Subcutaneous abdominal adipose tissue (tissue), 5 donors: Measurements from ENCODE around the gene SCAF1.

ENCODE experiments used
- H3K27ac ChIP-seq: one replicate; pipeline ENCODE4 v1.7.0; 2013; ENCODE audit warnings: low read depth, mild to moderate bottlenecking, inconsistent platforms, low read length, moderate library complexity
- H3K27me3 ChIP-seq, 5 donors: one replicate each; pipeline ENCODE4 v1.7.0; 2013; ENCODE audit warnings: low read length in 5 of 5, inconsistent platforms in 1 of 5; ENCODE audit not compliant: control insufficient read depth in 5 of 5, insufficient read depth in 4 of 5
- H3K36me3 ChIP-seq, 5 donors: one replicate each; pipeline ENCODE4 v1.7.0; 2013; ENCODE audit warnings: low read length in 5 of 5; ENCODE audit not compliant: control insufficient read depth in 5 of 5, insufficient read depth in 5 of 5
- H3K4me1 ChIP-seq, 5 donors: one replicate each; pipeline ENCODE4 v1.7.0; 2013; ENCODE audit warnings: low read length in 5 of 5, mild to moderate bottlenecking in 3 of 5, moderate library complexity in 1 of 5; ENCODE audit not compliant: control insufficient read depth in 5 of 5, insufficient read depth in 5 of 5
- H3K4me3 ChIP-seq, 5 donors: one replicate each; pipeline ENCODE4 v1.7.0; 2013; ENCODE audit warnings: low read length in 5 of 5, low read depth in 1 of 5
- H3K9ac ChIP-seq, 5 donors: one replicate each; pipeline ENCODE4 v1.7.0; 2013; ENCODE audit warnings: low read length in 5 of 5, mild to moderate bottlenecking in 4 of 5, moderate library complexity in 3 of 5
- H3K9me3 ChIP-seq, 5 donors: one replicate each; pipeline ENCODE4 v1.7.0; 2013; ENCODE audit warnings: low read length in 5 of 5; ENCODE audit not compliant: control insufficient read depth in 5 of 5
- donor health status: healthy.
- donor health status: healthy.
- donor health status: healthy.
- donor health status: healthy.
- donor health status: healthy.

Gene SCAF1, protein sequence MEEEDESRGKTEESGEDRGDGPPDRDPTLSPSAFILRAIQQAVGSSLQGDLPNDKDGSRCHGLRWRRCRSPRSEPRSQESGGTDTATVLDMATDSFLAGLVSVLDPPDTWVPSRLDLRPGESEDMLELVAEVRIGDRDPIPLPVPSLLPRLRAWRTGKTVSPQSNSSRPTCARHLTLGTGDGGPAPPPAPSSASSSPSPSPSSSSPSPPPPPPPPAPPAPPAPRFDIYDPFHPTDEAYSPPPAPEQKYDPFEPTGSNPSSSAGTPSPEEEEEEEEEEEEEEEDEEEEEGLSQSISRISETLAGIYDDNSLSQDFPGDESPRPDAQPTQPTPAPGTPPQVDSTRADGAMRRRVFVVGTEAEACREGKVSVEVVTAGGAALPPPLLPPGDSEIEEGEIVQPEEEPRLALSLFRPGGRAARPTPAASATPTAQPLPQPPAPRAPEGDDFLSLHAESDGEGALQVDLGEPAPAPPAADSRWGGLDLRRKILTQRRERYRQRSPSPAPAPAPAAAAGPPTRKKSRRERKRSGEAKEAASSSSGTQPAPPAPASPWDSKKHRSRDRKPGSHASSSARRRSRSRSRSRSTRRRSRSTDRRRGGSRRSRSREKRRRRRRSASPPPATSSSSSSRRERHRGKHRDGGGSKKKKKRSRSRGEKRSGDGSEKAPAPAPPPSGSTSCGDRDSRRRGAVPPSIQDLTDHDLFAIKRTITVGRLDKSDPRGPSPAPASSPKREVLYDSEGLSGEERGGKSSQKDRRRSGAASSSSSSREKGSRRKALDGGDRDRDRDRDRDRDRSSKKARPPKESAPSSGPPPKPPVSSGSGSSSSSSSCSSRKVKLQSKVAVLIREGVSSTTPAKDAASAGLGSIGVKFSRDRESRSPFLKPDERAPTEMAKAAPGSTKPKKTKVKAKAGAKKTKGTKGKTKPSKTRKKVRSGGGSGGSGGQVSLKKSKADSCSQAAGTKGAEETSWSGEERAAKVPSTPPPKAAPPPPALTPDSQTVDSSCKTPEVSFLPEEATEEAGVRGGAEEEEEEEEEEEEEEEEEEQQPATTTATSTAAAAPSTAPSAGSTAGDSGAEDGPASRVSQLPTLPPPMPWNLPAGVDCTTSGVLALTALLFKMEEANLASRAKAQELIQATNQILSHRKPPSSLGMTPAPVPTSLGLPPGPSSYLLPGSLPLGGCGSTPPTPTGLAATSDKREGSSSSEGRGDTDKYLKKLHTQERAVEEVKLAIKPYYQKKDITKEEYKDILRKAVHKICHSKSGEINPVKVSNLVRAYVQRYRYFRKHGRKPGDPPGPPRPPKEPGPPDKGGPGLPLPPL

DNA sequence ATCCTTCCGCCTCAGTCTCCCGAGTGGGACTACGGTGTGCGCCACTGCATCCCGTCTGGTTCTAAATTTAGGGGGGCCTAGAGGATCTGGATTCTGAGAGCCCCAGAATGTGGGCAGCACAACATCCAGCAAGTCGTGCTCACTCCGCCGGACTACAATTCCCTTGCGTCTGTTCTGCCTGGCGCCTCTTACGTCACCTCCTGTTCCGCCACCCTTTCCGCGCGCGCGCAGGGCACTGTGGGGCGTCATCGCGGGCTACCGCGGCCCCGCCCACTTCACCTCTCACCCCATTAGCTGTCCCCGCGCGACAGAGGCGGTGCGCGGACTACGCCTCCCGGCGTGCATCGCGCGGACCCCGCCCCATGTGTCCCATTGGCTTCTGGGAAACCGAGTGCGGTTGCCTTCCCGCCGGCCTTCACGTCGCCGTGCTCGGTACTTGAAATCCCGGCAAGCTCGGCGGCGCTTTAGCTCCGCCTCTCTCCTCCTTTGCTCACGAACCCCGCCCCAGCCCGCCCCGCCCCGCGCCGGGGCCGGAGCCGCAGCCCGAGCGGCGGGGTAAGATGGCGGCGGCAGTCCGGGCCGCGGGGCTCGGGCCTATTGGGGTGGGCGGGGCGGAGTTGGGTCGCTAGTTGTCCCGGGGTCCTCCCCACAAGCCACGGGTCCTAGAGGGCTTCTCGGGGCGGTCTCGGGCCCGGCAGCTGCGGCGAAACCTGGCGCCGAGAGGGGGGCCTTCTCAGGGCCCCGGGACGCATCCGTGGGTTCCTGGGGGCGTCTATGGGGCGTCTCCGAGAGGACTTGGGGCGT, at the start of gene SCAF1:
SCAF1 (plus strand) TSS at position 522 of the 804 bp plus-strand sequence. CDS start 2,818 bp downstream, outside the sequence.
- H3K9me3 ChIP-seq: no peaks in the 10 kb centered on the region
- H3K4me3 ChIP-seq: peak within 1 kb of the TSS; percentile 89 to 99 (median 95)
- H3K27me3 ChIP-seq: peaks cover 0 to 5% (median 0%) of the 10 kb centered on the region in 5 donors
- peaks cover 17 to 70% (median 65%) of the 10 kb centered on the region in 5 donors for H3K4me1 ChIP-seq
- peaks cover 0 to 21% (median 17%) of the 10 kb centered on the region in 5 donors for H3K36me3 ChIP-seq
- H3K27ac ChIP-seq: peak within 1 kb of the TSS; percentile 100
- peak within 1 kb of the TSS; percentile 98 to 100 (median 100) for H3K9ac ChIP-seq

DNA sequence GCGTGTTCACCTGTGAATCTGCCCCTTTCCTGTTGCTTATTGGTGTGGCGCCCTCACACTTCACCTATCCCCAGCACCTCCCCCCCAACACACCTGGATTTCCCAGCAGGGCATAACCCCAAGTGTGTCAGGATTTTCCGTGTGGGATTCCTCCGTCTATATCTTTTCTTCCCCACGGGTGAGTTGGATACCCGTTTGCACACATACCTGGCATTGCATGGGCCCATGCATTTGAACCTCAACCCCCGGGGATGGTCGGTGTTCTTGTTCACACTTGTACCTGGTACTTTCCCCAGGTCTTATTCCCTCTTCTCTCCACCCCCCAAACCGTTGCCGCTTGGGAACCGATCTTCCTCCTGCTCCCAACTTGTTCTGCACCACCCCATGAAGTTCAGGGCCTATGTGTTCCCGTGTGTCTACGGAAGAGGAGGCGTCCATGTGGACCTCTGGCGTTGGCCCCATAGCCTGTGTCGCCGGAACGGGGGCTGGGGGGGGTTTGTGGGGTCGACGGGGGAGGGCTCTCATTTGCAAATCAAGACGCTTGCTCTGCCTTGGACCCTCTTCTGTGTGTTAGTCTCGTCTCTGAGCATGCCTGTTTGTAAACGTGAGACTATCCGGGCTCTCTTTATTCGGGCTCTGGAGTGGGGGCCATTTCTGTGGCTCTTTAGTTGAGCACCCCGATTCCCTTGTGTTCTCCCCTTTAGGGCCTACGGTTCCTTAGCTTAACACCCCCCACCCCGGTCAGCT, 49.4 kb upstream of the SCAF1 start:
- peak overlapping the region; percentile 58 to 80 (median 62) for H3K9ac ChIP-seq
- H3K9me3 ChIP-seq: no peaks in the 10 kb centered on the region
- peak overlapping the region; percentile 72 for H3K27ac ChIP-seq
- H3K4me3 ChIP-seq: peak overlapping the region; percentile 76 to 88 (median 80)
- H3K4me1 ChIP-seq: peaks cover 5 to 34% (median 33%) of the 10 kb centered on the region in 5 donors
- no peaks in the 10 kb centered on the region for H3K27me3 ChIP-seq
- peaks cover 4 to 36% (median 26%) of the 10 kb centered on the region in 5 donors for H3K36me3 ChIP-seq

DNA sequence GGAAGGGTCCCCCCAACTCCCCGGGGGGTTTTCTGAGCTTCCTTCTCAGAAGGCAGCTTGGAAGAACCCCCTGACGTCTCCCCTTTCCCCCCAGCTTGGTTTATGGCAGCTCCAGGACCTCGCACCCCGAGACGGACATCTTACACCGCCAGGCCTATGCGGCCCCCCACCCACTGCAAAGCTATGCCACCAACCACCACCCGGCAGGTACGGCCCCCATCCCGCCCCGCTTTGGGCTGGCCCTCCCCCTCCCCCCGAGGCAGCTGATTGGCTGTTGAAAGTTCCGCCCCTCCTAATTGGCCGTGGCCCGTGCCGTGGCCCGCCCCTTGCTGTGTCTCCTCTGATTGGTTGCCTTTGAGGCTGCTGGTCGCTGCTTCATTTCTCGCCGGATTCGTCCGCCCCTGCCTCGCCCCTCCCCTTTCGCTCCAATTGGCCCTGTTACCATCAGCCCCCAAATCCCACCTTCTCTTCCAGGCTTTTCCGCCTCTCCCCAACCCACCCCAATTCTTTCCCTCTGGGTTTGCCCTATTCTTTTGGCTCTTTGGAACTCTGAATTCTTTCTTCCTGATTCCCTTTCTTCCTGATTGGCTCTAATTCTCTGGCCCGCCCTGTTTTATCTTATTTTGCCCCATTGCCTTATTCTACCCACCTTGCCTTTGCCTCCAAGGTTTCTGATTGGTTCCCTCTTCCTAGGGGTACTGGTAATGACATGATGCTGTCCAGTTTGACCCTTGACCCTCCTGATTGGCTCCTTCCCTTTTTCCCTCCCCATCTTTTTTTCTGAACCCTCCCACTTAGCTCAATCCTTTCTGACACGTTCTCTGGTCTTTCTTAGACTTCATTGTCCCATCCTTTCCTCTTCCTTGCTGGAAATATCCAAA, 48.5 kb upstream of the SCAF1 start:
- Histone ChIP-seq H3K4me3 (peak overlapping the region; percentile 40 to 88 (median 76)), H3K27ac (peak overlapping the region; percentile 81), H3K9ac (peak overlapping the region in 3 of 5 donors; percentile 27 to 64 (median 46)), H3K9me3 (no peaks in the 10 kb centered on the region), H3K27me3 (no peaks in the 10 kb centered on the region), H3K4me1 (peaks cover 5 to 34% (median 33%) of the 10 kb centered on the region in 5 donors), H3K36me3 (peaks cover 4 to 42% (median 28%) of the 10 kb centered on the region in 5 donors)

GRCh38 chr19:49594157-49594992, 47.6 kb upstream of the SCAF1 start:
- H3K36me3 ChIP-seq: peaks cover 4 to 51% (median 37%) of the 10 kb centered on the region in 5 donors
- no peaks in the 10 kb centered on the region for H3K27me3 ChIP-seq
- peaks cover 5 to 34% (median 33%) of the 10 kb centered on the region in 5 donors for H3K4me1 ChIP-seq
- H3K27ac ChIP-seq: peak overlapping the region; percentile 81
- H3K9ac ChIP-seq: peak overlapping the region in 2 of 5 donors; percentile 27 to 52
- H3K9me3 ChIP-seq: no peaks in the 10 kb centered on the region
- no peak overlapping the region for H3K4me3 ChIP-seq

- Histone ChIP-seq H3K4me3 (no peak overlapping the region), H3K4me1 (peaks cover 5 to 32% (median 32%) of the 10 kb centered on the region in 5 donors), H3K27ac (no peak overlapping the region), H3K9ac (no peak overlapping the region), H3K9me3 (no peaks in the 10 kb centered on the region), H3K27me3 (no peaks in the 10 kb centered on the region), H3K36me3 (peaks cover 4 to 59% (median 45%) of the 10 kb centered on the region in 5 donors)
These were observed 46.8 kb upstream of the SCAF1 start for GRCh38 chr19:49594993-49595818.

GRCh38 chr19:49595819-49596404, 46.1 kb upstream of the SCAF1 start:
- Histone ChIP-seq H3K36me3 (peaks cover 4 to 66% (median 47%) of the 10 kb centered on the region in 5 donors), H3K4me1 (peaks cover 5 to 26% (median 25%) of the 10 kb centered on the region in 5 donors), H3K4me3 (no peak overlapping the region), H3K27me3 (no peaks in the 10 kb centered on the region), H3K9me3 (no peaks in the 10 kb centered on the region), H3K27ac (no peak overlapping the region), H3K9ac (no peak overlapping the region)

GRCh38 chr19:49596407-49596806, 45.6 kb upstream of the SCAF1 start:
- no peak overlapping the region for H3K4me3 ChIP-seq
- H3K27me3 ChIP-seq: no peaks in the 10 kb centered on the region
- H3K27ac ChIP-seq: no peak overlapping the region
- H3K36me3 ChIP-seq: peaks cover 4 to 71% (median 50%) of the 10 kb centered on the region in 5 donors
- H3K9ac ChIP-seq: no peak overlapping the region
- no peaks in the 10 kb centered on the region for H3K9me3 ChIP-seq
- peaks cover 5 to 26% (median 25%) of the 10 kb centered on the region in 5 donors for H3K4me1 ChIP-seq
